Measurements from ENCODE around the gene KIF18A. TPM values are rescaled to one million over a fixed set of nuclear protein-coding genes. Genes with fewer than 3 reads are reported as not detected.

The KIF18A gene
- total RNA-seq, 2 experiments from 2014 or later, result 36.4 to 42.3 TPM

DNA sequence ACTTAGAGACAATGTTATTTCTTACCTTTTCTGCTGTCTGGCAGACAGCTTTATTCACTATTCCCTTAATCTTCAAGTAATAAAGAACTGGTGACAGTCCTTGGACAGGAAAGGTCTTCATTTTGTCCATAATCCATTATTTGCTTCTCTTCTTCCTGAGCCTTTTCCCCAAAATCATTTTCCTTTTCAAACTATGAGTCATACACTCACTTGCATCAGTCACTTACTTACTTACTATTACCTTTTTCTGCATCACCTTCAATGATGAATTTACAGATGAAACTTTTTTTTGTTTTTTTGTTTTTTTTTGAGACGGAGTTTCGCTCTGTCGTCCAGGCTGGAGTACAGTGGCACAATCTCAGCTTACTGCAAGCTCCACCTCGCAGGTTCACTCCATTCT is 9.8 kb upstream of the KIF18A start:
- Histone ChIP-seq H3K27ac (ENCODE audit: low read depth, low read length, poor library complexity, severe bottlenecking) (no peak overlapping the region), H3K4me3 (ENCODE audit: low read depth, low read length, poor library complexity, severe bottlenecking) (no peak overlapping the region), H3K9me2 (ENCODE audit: insufficient read depth, low read length) (no peaks in the 10 kb centered on the region), H4K20me1 (ENCODE audit: insufficient read depth, low read length) (no peaks in the 10 kb centered on the region), H2AFZ (ENCODE audit: low read length) (no peak overlapping the region), H3K36me3 (ENCODE audit: insufficient read depth, low read length) (peaks cover 37% of the 10 kb centered on the region), H3K4me2 (ENCODE audit: low read length) (no peak overlapping the region), H3K79me2 (ENCODE audit: insufficient read depth, low read depth, low read length) (peaks cover 32% of the 10 kb centered on the region; the same call in 1 of the 2 replicates), H3K9me3 (ENCODE audit: low read length) (no peaks in the 10 kb centered on the region), H3K4me1 (ENCODE audit: insufficient read depth, low read length, poor library complexity, severe bottlenecking) (no peaks in the 10 kb centered on the region)
- BruUV-seq (replicated peaks), result no TSS peak
- intact Hi-C loops (cut with micrococcal nuclease; ENCODE audit: unreplicated experiment), result no loop called here
- no peak for DNase-seq (ENCODE audit: low spot score)
- ChIA-PET POLR2A (interaction anchor here (1.7 kb wide), 1 partner anchor 10 kb away, joined by 6 read pairs; the partner anchor contains the start of genes KIF18A and METTL15), CTCF (ENCODE audit: unreplicated experiment) (no interaction called here)
- TF ChIP-seq, protein P1, sequence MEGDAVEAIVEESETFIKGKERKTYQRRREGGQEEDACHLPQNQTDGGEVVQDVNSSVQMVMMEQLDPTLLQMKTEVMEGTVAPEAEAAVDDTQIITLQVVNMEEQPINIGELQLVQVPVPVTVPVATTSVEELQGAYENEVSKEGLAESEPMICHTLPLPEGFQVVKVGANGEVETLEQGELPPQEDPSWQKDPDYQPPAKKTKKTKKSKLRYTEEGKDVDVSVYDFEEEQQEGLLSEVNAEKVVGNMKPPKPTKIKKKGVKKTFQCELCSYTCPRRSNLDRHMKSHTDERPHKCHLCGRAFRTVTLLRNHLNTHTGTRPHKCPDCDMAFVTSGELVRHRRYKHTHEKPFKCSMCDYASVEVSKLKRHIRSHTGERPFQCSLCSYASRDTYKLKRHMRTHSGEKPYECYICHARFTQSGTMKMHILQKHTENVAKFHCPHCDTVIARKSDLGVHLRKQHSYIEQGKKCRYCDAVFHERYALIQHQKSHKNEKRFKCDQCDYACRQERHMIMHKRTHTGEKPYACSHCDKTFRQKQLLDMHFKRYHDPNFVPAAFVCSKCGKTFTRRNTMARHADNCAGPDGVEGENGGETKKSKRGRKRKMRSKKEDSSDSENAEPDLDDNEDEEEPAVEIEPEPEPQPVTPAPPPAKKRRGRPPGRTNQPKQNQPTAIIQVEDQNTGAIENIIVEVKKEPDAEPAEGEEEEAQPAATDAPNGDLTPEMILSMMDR (conservative IDR thresholded peaks at IDR 0.05; ENCODE audit: low read length), result no peak
- TF ChIP-seq EZH2phosphoT487 (IDR thresholded peaks at IDR 0.05; ENCODE audit: borderline replicate concordance, low read depth, low read length), result no peak

DNA sequence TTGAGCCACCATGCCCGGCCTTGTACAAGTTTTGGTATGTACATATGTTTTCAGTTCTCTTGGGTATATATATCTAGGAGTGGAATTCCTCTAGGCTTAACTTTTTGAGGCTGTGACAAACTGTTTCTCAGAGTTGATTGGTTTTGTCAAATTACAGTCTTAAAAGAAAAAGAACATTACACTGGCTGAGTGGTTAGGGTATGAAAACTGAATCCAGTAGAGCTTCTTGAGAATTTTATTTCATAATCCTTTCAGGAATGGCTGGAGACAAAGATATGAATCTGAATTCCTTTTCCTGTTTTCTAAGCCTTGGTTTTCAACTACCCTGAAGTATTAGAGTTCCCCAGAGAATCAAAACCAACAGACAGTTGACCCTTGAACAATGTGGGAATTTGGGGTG is 6.8 kb upstream of the KIF18A start:
- no peak overlapping the region for H3K4me3 ChIP-seq (ENCODE audit: low read depth, low read length, poor library complexity, severe bottlenecking)
- DNase-seq (ENCODE audit: low spot score), result no peak
- no peaks in the 10 kb centered on the region for H3K9me3 ChIP-seq (ENCODE audit: low read length)
- ChIA-PET POLR2A (interaction anchor here (0.8 to 1.3 kb wide), 2 partner anchors 13 to 14 kb away, joined by 3 to 4 read pairs; no protein-coding TSS in a partner anchor), CTCF (ENCODE audit: unreplicated experiment) (no interaction called here)
- no peak overlapping the region for H2AFZ ChIP-seq (ENCODE audit: low read length)
- no peaks in the 10 kb centered on the region for H3K9me2 ChIP-seq (ENCODE audit: insufficient read depth, low read length)
- peaks cover 12% of the 10 kb centered on the region for H3K4me1 ChIP-seq (ENCODE audit: insufficient read depth, low read length, poor library complexity, severe bottlenecking)
- H3K27ac ChIP-seq (ENCODE audit: low read depth, low read length, poor library complexity, severe bottlenecking), result no peak overlapping the region
- intact Hi-C loops (cut with micrococcal nuclease; ENCODE audit: unreplicated experiment), result no loop called here
- no TSS peak for BruUV-seq (replicated peaks)
- no peaks in the 10 kb centered on the region for H4K20me1 ChIP-seq (ENCODE audit: insufficient read depth, low read length)
- H3K36me3 ChIP-seq (ENCODE audit: insufficient read depth, low read length), result peaks cover 37% of the 10 kb centered on the region
- no peak for TF ChIP-seq EZH2phosphoT487 (IDR thresholded peaks at IDR 0.05; ENCODE audit: borderline replicate concordance, low read depth, low read length)
- TF ChIP-seq, protein P1 (conservative IDR thresholded peaks at IDR 0.05; ENCODE audit: low read length), result no peak
- H3K4me2 ChIP-seq (ENCODE audit: low read length), result no peak overlapping the region
- H3K79me2 ChIP-seq (ENCODE audit: insufficient read depth, low read depth, low read length), result peaks cover 37% of the 10 kb centered on the region; the same call in 1 of the 2 replicates

DNA sequence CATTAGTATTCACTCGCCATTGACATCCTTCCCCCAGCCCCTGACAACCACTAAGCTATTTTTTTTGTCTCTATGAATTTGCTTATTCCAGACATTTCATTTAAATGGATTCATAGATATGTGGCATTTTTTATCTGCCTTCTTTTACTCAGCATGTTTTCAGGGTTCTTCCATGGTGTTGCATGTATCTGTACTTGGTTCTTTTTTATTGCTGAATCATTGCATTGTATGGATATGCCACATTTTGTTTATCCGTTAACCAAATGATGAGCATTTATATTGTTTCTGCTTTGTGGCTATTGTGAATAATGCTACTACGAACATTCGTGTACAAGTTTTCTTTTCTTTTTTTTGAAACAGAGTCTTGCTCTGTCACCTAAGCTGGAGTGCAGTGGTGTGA is 6.2 kb upstream of the KIF18A start:
- Histone ChIP-seq H3K4me1 (ENCODE audit: insufficient read depth, low read length, poor library complexity, severe bottlenecking) (peaks cover 18% of the 10 kb centered on the region), H3K36me3 (ENCODE audit: insufficient read depth, low read length) (peaks cover 37% of the 10 kb centered on the region), H3K4me3 (ENCODE audit: low read depth, low read length, poor library complexity, severe bottlenecking) (no peak overlapping the region), H3K79me2 (ENCODE audit: insufficient read depth, low read depth, low read length) (peaks cover 41% of the 10 kb centered on the region; the same call in 1 of the 2 replicates), H3K9me2 (ENCODE audit: insufficient read depth, low read length) (no peaks in the 10 kb centered on the region), H3K27ac (ENCODE audit: low read depth, low read length, poor library complexity, severe bottlenecking) (no peak overlapping the region), H2AFZ (ENCODE audit: low read length) (no peak overlapping the region), H3K4me2 (ENCODE audit: low read length) (no peak overlapping the region), H4K20me1 (ENCODE audit: insufficient read depth, low read length) (no peaks in the 10 kb centered on the region), H3K9me3 (ENCODE audit: low read length) (no peaks in the 10 kb centered on the region)
- intact Hi-C loops (cut with micrococcal nuclease; ENCODE audit: unreplicated experiment), result no loop called here
- POLR2A ChIA-PET, result interaction anchor here (1.3 kb wide), 1 partner anchor 14 kb away, joined by 4 read pairs; no protein-coding TSS in a partner anchor
- DNase-seq (ENCODE audit: low spot score), result no peak
- TF ChIP-seq, protein P1 (conservative IDR thresholded peaks at IDR 0.05; ENCODE audit: low read length), result no peak
- no peak for TF ChIP-seq EZH2phosphoT487 (IDR thresholded peaks at IDR 0.05; ENCODE audit: borderline replicate concordance, low read depth, low read length)
- CTCF ChIA-PET (ENCODE audit: unreplicated experiment), result no interaction called here
- no TSS peak for BruUV-seq (replicated peaks)
